GM18519 (cell line): ENCODE results near the gene SDC1.

ENCODE experiments used
- ATAC-seq: cut with Tn5 transposase; IDR thresholded peaks from one replicate; pipeline ENCODE4 v1.9.1; 2021; ENCODE audit warnings: mild to moderate bottlenecking, moderate library complexity; ENCODE audit not compliant: unreplicated experiment, low FRiP score

The SDC1 gene

GRCh38 chr2:20173496-20174402, 51.2 kb downstream of the SDC1 start:
- no peak for ATAC-seq

DNA sequence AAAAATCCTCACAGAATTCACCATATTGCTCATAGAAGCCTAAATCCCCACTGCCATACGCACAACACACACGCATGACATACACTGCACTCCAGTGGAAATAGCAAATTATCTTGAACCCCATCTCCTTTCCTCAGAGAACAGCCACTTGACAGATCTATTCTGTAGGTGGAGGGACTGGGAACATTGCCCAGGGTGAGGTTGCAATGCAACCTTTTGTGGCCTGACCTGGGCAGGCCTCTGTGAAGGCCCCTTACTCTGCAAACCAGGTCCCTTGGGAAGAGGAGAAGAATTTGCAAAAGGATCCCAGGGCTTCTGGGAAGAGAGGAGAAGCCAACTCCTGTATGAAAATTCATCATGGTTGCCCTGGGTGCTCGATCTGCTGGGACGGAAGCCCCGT, 51.9 kb downstream of the SDC1 start:
- ATAC-seq: no peak

- ATAC-seq: no peak
These were observed 52.5 kb downstream of the SDC1 start for GRCh38 chr2:20172273-20173055.

GRCh38 chr2:20171445-20171977, 53.4 kb downstream of the SDC1 start:
- no peak for ATAC-seq

GRCh38 chr2:20170704-20171250, 54.2 kb downstream of the SDC1 start:
- no peak for ATAC-seq

DNA sequence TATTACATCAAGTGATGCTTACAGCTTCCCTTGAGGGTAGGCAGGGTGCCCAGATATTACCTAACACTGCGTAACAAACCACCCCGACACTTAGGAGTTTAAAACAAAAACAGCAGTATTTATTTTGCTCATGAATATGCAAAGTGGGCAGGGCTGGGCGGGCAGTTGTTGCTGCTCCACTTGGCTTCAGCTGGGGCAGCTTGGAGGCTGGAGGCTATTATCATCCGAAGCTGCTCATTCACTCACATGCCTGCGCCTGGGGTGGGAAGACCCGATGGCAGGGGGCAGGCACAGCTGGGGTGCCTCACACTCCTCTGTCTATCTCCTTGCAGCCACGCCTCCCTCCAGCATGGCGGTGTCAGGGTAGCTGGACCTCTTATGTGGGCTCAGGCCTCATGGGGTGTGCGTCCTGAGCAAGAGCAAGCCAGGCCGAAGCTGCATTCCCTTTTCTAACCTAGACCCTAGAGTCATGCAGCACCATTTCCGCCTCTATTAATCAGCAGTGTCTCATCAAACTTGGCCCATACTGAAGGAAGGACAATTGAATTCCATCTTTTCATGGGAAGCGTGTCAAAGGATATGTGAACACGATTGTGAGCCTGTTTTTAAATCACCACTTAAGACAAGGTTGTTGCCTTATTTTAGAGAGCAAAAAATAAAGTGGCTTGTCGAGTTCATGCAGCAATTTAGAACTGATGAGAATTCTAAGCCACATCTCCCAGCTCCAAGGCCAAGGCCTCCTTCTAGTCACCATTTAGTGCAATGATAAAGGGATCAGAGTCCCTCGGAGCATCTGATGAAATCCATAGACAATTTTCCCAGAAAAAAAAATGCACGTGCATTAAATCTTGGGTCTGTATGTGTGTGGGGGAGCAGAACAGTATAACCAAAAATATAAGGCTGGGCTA, 54.9 kb downstream of the SDC1 start:
- ATAC-seq: no peak

DNA sequence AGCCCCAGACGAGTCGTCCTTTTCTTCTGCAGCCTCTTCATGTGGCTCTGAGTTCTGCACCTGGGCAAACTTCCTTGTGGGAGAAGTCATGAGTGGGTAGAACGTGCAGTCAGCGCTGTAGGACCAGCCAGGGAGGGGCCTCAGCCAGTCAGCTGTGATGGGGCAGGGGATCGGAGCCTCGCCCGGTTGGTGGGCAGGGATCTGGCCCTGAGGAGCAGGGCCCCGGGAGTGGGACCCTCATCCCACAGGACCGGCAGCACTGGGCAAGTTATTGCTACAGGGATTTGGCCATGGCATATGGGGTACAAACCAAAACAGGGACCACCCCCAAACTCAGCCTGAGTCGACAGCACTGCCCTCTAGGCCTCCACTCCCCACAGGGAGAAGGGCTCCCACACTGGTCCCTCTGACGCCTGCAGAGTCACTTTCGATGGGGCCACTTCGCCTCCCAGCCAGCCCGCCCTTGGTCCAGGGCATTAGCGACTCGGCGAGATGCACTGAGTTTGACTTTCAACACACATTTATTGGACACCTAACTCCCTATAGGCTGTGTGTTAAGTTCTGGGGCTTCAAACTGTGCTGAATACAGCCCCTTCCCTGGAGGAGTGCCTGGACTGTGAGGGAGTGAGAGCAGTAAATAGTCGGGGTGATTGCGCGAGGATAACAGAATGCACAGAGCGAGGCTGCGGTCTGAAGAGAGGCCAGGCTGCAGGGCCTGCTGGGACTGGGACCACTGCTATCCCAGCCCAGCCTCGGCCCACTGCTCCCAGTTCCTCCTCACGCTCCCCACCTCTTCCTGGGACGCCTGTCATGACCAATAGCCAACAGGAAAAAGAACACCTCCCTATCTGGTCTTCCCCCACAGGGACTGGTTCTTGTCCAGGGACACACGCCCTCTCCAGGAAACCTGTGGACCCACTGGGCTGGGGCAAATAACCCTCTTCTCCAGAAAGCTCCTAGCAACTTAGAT, 55.9 kb downstream of the SDC1 start:
- ATAC-seq: no peak

DNA sequence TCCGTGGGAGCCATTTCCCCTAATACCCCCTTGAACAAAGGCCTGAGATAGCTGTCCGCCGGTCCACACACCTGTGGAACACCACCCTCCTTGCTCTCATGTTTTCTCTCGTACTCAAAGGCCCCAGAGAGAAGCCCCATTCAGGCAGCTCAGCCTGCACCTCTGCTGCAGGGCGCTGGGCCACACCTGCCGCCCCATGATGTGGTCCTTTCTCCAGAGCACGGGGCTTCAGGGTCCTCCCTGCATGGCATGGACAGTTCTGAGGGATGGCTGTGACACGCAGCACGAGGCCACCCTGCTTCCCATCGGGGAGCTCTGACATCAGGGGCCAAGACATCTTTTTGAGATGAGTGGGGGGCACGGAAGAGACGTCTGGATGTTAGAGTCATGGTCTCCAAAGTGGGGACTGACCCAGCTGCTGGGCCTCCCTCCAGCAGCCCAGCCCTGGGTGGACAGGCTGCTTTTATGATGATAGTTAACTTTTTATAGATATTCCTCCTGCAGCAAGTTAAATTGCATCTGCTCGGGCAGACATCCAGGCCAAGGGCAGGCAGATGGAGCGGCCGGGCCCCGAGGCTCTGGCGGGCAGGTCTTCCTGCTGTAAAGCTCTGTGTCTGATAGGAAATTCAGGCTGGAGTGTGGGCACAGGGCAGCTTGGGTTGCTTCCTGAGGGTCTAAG, 56.7 kb downstream of the SDC1 start:
- ATAC-seq: no peak

DNA sequence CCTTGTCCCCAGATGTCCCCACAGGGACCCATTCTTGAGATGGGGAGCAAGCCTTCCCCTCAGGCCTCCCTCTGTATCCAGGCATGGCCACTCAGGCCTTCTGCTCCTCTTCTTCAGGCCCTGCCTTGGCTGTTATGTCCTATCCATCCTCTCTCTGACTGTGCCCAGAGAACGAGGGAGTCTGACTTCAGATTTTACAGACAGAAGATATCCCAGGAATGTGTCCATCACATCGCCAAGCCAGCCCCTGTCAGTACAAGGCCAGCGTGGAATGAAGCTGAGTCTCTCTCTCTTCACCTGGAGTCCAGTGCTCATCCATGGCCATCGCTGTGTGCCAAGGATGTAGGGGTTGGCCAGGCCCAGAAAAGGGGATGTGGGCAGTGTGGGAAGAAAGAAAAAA, 57.6 kb downstream of the SDC1 start:
- no peak for ATAC-seq

DNA sequence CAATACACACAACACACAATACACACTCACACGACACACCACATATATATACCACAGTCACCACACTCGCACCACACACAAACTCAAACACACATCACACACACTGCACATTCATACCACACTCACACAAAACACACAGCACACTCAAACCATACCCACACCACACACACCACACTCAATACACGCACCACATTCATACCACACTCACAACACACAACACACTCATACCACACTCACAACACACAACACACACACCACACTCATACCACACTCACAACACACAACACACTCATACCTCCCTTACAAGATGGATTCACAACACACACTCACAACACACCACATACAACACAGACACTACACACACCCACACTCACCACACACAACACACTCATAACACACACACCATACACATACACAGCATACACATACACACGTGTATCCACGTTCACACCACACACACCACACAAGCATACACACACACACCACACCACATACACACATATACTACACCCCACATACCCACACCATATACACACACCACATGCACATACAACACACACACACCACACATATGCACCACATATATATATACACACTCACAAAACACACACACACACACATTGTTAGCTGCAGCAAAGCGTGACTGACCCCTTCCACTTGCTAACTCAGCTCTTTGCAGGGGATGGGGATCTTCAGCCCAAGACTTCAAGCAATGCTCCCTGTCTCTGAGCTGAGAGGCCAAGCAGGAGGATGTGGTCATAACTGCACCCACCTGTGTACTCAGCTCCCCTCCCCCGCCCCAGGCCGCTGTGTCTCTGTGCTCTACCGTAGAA, 59.0 kb downstream of the SDC1 start:
- ATAC-seq: no peak

DNA sequence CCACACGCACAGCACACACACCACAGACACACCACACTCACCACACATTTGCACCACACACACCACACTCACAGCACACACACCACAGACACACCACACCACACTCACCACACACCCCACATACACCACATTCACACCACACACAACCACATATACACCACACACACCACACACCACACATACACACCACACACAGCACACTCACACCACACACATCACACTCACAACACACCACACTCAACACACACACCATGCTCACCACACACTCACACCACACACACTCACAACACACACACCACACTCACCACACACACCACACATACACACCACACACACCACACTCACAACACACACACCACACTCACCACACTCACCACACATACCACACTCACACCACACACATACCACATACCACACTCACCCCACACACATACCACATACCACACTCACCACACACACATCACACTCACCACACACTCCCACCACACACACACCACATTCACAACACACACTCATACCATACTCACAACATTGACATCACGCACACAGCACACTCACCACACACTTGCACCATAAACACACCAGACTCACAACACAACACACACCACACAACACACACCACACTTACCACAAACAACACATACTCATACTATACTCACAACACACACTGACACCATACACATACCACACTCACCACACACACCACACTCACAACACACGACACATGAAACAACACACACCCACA, 60.0 kb downstream of the SDC1 start:
- no peak for ATAC-seq

DNA sequence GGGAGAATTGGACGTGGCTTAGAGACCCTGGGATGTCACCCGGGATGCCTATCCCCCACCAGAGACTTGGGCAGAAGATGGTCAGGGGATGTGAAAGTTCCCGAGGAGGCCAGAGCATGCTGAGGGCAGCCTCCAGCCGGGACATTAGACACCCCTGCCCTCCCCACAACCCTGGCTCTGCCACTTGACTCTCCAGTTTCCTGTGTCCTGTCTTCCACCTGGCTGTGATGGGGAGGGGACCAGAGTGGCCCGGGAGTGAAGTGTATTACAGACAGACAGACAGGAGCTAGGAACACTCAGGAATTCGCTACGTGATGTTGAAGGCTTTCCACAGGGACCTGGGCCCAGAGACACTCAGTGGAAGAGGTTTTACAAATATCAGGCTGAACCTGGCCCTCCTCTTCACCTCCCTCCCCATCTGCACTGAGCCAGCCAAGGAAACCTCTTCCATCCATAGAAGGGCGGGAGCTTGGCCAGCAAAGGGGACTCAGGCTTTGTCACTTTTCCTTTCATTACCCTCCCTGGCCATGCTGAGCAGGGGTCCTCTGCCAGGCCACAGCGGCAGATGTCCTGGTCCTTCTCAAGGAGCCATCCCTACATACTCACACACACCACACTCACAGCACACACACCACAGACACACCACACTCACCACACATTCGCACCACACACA, 60.7 kb downstream of the SDC1 start:
- no peak for ATAC-seq

DNA sequence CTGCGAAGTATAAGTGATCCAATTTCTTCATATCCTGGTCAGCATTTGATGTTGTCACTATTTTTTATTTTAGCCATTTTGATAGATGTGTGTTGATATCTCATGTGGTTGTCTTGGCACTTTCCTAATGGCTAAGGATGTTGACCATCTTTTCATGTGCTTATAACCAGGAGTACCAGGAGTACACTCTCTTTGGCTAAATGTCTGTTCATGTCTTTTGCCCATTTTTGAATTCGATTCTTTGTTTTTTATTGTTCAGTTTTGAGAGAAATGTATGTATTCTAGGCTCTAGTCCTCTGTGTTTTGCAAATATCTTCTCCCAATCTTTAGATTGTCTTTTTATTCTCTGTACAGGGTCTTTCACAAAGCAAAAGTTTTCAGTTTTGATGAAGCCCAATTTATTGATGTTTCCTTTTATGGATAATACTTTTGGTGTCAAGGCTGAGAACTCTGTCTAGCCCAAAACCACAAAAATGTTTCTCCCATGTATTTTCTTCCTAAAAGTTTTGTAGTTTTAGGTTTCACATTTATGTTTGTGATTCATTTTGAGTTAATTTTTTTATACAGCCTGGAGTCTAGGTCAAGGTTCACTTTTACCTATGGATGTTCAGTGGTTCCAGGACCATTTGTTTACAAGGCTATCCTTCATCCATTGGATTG, 65.4 kb downstream of the SDC1 start:
- ATAC-seq: no peak

- no peak for ATAC-seq
These were observed 67.6 kb downstream of the SDC1 start for GRCh38 chr2:20157193-20157891.

- no peak for ATAC-seq
These were observed 68.1 kb downstream of the SDC1 start for GRCh38 chr2:20156836-20157192.
